ENCODE results near the gene DYNC2I2.

DNA sequence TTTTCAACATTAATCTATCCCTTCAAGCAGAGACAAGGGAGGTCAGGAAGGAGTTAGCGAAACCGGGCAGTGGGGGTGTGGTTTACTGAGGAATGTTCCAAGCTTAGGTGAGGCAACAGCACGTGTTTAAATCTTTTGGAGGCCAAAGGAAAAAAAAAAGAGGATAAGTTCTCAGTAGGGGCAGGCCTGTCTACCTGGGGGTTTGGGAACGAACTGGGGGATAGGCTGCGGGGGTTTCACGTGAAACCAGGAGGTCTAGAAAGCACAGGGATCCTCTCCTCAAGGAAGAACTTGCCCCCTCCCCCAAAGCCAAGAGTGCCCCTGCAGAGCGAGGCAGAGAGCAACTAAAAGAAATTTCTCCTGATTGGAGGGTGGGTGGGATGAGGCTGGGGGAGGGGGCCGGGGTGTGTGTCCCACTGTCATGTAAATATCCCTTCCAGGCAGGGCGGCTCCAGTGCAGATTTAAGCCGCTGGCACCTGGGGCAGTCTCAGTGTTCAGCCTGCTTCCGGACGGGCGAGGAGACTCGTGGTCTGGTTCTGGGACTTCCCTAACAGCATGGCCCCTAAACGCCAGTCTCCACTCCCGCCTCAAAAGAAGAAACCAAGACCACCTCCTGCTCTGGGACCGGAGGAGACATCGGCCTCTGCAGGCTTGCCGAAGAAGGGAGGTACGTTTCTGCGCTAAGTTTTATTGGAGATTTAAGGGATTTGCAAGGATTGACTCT is 26.9 kb upstream of the DYNC2I2 start:
- no peak for TF ChIP-seq CTCF (conservative IDR thresholded peaks at IDR 0.05; ENCODE audit: low read depth in 2 of 2)
- peak; percentile 99 for TF ChIP-seq POLR2AphosphoS5 (IDR thresholded peaks at IDR 0.05; ENCODE audit: low read depth)
- no peak for TF ChIP-seq EZH2phosphoT487 (IDR thresholded peaks at IDR 0.05; ENCODE audit: unreplicated experiment)
